NCI-H2196 (cell line): Measurements from ENCODE around the gene KL.

Experiments used
- DNase-seq: peaks from one replicate; lab custom pipeline; 2025; ENCODE audit not compliant: unreplicated experiment; lab: John Stamatoyannopoulos, UW

Gene KL

GRCh38 chr13:33016414-33017322, at the start of gene KL:
Gene KL (plus strand): TSS chr13:33016423. CDS start chr13:33016441, 18 bp downstream.
- peak; percentile 7 for DNase-seq

- DNase-seq, result no peak
These were observed 48.5 kb upstream of the KL start for GRCh38 chr13:32967584-32968182.

GRCh38 chr13:32968316-32968715, 47.9 kb upstream of the KL start:
- no peak for DNase-seq

GRCh38 chr13:32968793-32969192, 47.4 kb upstream of the KL start:
- DNase-seq, result no peak

- no peak for DNase-seq
These were observed 46.7 kb upstream of the KL start for GRCh38 chr13:32969516-32969941.

- DNase-seq, result no peak
These were observed 40.0 kb upstream of the KL start for GRCh38 chr13:32976056-32976805.

GRCh38 chr13:32976912-32977311, 39.3 kb upstream of the KL start:
- DNase-seq, result no peak

- no peak for DNase-seq
These were observed 38.9 kb upstream of the KL start for GRCh38 chr13:32977321-32977720.

- DNase-seq, result no peak
These were observed 37.9 kb upstream of the KL start for GRCh38 chr13:32978278-32978677.

- DNase-seq, result no peak
These were observed 33.2 kb upstream of the KL start for GRCh38 chr13:32983058-32983457.

GRCh38 chr13:32984857-32985626, 31.2 kb upstream of the KL start:
- peak; percentile 66 for DNase-seq

- DNase-seq, result no peak
These were observed 29.7 kb upstream of the KL start for GRCh38 chr13:32986552-32986951.

GRCh38 chr13:32987462-32987861, 28.8 kb upstream of the KL start:
- DNase-seq, result no peak

GRCh38 chr13:32988608-32989289, 27.5 kb upstream of the KL start:
- DNase-seq, result no peak

- DNase-seq, result no peak
These were observed 26.9 kb upstream of the KL start for GRCh38 chr13:32989290-32989667.

GRCh38 chr13:32989942-32990341, 26.3 kb upstream of the KL start:
- no peak for DNase-seq

- DNase-seq, result no peak
These were observed 23.1 kb upstream of the KL start for GRCh38 chr13:32993145-32993544.

GRCh38 chr13:32997399-32997798, 18.8 kb upstream of the KL start:
- DNase-seq, result no peak

- DNase-seq, result no peak
These were observed 17.3 kb upstream of the KL start for GRCh38 chr13:32998966-32999365.

GRCh38 chr13:33000365-33000764, 15.9 kb upstream of the KL start:
- no peak for DNase-seq
